M059J (cell line): ENCODE data around the gene AKAP14. TPM values are rescaled to one million over a fixed set of nuclear protein-coding genes. Genes with fewer than 3 reads are reported as not detected.
A peak's percentile ranks its signal among the peaks of the same experiment; 100 is the strongest.
"Not testable (repeated sequence)": the region's sequence is repeated elsewhere in the genome, so short reads cannot be mapped to it uniquely, and the experiment has no call there.

Source experiments
- DNase-seq: peaks from one replicate; pipeline ENCODE4 v3.0.0-alpha.2; 2012; ENCODE audit warnings: low read depth
- total RNA-seq: library from RNA; depleted of rRNA; stranded (reverse); fragments of >200 nt; shearing (Covaris generic); gene quantifications from 2 replicates; pipeline ENCODE4 v1.2.3, GENCODE V29; 2014; rRNA removed

AKAP14 gene
- not detected in 2 replicates for total RNA-seq

DNA sequence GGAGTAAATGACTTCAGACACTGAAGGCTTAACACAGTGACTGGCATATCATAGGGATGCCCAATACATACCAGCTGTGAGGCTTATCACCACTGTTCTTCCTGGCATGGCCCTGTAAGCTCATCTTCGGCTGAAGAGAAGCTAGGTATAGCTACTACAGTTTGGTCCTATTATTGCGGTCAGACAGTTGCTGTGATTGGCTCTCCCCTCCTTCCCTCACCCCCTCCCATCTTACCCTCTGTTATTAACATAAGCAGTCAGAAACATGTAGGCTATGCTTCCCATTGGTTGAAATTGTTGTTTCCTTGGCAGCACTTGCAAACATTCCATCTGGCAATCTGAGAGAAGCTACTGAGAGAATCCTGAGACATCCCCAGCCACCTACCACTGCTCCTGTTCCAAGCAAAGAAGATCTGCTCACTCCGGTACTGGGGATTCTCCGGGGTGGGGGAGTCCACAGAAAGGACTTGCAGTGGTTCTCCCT lies at the start of gene AKAP14:
AKAP14 (plus strand) TSS at position 51 of the 484 bp plus-strand sequence. CDS start 7,331 bp downstream, outside the sequence.
- peak; percentile 28 for DNase-seq

- peak; percentile 100 for DNase-seq
Observed at GRCh38 chrX:119852382-119853353, 43.0 kb upstream of the AKAP14 start, which contains the start of gene UPF3B. Gene UPF3B, minus strand, starts transcription at chrX:119852963. Its CDS starts 35 bp downstream, at chrX:119852928.

GRCh38 chrX:119853444-119853843 lies 42.2 kb upstream of the AKAP14 start:
- peak; percentile 17 for DNase-seq

DNA sequence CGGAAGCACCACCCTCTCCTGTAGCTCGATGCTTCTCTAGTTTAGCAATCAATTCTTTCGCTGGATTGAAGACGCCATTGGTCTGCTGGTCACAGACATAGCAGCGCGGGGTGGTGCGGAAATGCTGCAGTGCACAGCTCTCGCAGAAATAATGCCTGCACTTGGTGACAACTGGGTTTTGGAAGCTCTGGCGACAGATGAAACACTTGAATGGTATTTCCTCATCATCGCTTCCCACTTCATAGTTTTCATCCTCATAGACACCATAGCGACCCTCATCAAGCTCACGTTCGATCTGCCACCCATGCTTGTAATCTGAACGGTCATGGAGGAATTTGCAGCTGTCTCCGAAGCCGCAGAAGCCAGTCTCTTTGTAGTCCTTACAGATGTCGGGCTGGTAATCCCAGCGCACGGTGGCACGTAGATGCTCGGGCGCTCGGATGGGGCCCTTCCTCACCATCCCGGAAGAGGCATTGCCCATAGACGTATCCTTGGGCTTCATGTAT lies 25.0 kb upstream of the AKAP14 start:
- peak; percentile 55 for DNase-seq

GRCh38 chrX:119871245-119871598 lies 24.5 kb upstream of the AKAP14 start:
- no peak for DNase-seq

GRCh38 chrX:119871599-119872395 lies 23.9 kb upstream of the AKAP14 start, which contains the start of the genes NDUFA1 and RNF113A:
Gene NDUFA1, plus strand, starts transcription at chrX:119871832. Its CDS starts 80 bp downstream, at chrX:119871912.
Gene RNF113A, minus strand, starts transcription at chrX:119871733. Its CDS starts 120 bp downstream, at chrX:119871613.
- peak; percentile 94 for DNase-seq

- no peak for DNase-seq
Observed at GRCh38 chrX:119878740-119879139, 17.0 kb upstream of the AKAP14 start.

DNA sequence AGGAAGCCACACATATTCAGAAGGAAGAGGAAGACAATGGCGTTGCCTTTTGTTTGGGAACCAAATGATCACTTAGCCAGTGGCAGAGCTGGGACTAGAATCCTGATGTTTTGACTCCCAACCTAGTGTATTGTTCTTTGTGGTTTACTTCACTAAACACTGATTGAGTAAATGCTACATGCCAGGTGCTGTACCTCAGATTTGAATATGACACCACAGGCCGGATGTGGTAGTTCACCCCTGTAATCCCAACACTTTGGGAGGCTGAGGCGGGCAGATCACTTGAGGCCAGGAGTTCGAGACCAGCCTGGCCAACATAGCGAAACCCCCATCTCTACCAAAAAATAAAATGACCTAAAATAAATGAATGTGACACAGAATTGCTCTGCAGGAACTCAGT lies 15.6 kb upstream of the AKAP14 start:
- DNase-seq, result peak; percentile 34

DNA sequence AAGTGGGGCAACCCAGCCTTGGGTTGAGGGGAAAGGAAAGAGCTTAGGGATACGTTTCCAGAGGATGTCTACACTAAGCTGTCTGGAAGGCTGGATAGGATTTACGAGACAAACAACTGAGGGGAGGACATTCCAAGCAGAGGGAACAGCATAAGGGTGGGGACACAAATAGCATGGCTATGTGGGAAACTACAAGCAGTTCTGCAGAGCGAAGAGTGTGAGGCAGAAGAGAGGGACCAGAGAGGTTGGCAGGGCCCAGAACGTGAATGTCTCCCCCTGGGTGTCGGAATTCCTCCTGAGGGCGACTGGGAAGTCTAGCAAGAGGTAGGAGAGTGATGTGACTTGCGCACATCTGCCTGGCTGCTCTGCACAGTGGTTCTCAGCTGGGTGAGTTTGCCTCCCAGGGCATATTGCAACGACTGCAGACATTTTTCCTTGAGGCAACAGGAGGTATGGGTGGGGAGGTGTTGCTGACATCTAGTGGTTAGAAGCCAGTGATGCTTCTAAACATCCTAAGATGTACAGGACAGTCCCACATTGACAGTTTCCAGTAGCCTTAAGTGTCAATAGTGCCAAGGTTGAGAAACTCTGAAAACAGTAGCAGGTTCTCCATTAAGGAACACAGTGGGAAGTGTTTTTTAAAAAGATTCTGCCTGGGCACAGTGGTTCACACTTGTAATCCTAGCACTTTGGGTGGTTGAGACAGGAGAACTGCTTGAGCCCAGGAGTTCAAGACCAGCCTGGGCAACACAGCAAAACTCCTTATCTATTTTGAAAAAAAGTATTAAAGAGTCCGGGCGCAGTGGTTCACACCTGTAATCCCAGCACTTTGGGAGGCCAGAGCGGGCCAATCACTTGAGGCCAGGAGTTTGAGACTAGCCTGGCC lies 14.9 kb upstream of the AKAP14 start:
- DNase-seq, result peak; percentile 71

DNA sequence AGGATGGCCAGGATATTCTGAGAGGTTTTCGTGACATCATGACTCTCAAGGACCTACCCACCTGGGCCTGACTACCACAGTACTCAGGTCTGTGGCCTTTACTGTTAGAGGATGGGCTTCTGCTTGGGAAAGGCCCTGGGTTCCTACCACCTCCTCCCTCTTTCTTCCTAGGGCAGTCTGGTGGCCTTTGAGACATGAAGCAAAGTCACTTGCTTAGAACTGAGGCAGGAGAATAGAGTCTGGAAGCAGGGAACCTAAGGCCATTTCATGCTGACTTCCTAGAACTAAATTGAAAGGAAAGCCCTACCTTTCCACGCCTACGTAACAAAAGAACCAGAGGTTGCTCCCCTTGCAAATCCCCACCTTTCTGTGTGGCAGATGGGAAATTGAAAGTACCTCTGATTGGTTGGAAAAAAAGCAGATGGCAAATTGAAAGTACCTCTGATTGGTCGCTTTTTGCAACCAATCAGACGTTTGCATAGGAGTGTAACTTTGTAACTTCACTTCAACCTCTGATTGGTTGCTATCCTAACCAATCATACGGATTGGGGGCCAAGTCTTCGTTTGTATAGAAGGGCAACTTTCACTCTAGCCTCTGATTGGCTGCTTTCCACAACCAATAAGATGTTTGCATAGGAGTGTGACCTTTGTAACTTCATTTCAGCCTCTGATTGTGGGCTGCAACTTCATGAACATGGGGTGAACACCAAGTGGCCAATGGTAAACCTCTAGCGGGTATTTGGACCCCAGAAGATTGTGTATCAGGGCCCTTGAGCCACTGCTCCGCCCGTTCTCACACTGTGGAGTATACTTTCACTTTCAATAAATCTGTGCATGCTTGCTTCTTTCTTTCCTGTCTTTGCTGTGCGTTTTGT lies 9.9 kb upstream of the AKAP14 start:
- DNase-seq, result peak; percentile 74

GRCh38 chrX:119887721-119888425 lies 7.8 kb upstream of the AKAP14 start:
- peak; percentile 79 for DNase-seq

- DNase-seq, result not testable (repeated sequence)
Observed at GRCh38 chrX:119890626-119891025, 5.1 kb upstream of the AKAP14 start.

- not testable (repeated sequence) for DNase-seq
Observed at GRCh38 chrX:119891961-119892692, 3.6 kb upstream of the AKAP14 start.

DNA sequence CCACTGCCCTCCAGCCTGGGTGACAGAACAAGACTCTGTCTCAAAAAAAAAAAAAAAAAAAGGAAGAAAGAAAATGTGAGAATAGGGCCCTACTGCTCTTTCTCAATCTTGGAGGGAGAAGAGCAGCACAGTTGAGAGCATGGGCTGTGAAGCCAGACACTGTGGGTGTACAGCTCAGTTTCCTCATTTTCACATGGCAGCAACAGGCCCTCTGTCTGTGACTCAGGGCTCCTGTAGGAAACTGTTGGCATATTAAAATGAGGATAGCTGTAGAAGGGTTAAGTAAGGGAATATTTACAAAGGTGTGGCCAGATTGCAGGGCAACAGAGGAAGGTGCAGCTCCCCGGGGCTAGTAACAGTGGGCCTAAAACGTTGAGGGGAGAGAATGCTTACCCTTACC lies 3.4 kb downstream of the AKAP14 start:
- DNase-seq, result no peak

GRCh38 chrX:119900976-119901375 lies 5.3 kb downstream of the AKAP14 start:
- DNase-seq, result no peak

- DNase-seq, result no peak
Observed at GRCh38 chrX:119916310-119916709, 20.6 kb downstream of the AKAP14 start.

GRCh38 chrX:119917877-119918276 lies 22.2 kb downstream of the AKAP14 start:
- DNase-seq, result no peak

DNA sequence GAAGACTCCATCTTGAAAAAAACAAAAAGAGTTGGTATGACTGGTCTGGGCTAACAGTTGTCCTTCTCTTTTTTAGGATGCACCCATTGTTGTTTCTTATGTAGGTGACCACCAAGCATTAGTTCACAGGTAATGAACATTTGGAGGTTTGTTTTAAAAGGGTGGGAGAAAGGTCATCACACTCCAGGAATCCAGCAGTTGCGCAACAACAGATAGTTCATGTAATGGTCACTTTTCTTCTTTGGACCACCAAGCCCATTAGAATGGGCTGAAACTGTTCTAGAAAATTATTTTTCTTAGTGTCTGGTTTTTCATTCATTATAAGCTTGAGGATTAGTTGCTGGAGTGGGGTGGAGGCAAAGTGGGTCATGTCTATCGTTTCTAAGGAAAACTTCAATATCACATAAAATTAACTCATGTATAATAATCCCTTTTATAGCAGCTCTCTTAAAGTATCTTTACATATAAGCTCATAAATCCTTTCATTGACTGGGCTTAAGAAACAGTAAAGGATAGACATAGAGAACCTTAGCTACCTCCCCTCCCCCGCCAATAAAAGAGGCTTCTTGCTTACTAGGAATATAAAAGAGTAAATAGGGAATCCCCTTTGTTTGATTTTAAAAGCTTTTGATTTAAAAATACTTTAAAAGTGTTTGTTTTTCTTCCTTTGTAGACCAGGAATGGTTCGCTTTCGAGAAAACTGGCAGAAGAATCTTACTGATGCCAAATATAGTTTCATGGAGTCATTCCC lies 24.3 kb downstream of the AKAP14 start:
- no peak for DNase-seq
